IMR-90 (cell line): ENCODE measurements around the gene EXOC6B. TPM values are rescaled to one million over a fixed set of nuclear protein-coding genes. Genes with fewer than 3 reads are reported as not detected.

ENCODE experiments used
- ATAC-seq: fragments of 200-7000 bp; cut with Tn5 transposase; 2 replicates; pipeline ENCODE4 v1.9.1; 2020; ENCODE audit warnings: low read depth, mild to moderate bottlenecking, moderate library complexity
- BruUV-seq: library from RNA; stranded (reverse); fragments of 400-500 nt; replicated peaks from 2 replicates; lab custom pipeline; 2021; lab: Mats Ljungman, UMichigan
- CTCF ChIA-PET: fragments of 300-600 bp; formaldehyde crosslinking; extraction: SDS; loops from one replicate; lab custom pipeline; 2021; ENCODE audit warnings: antibody characterized with exemption; lab: Yijun Ruan, JAX
- POLR2A ChIA-PET: fragments of 300-600 bp; sonication (Branson Sonifier 250); formaldehyde crosslinking; loops from one replicate; lab custom pipeline; 2022; ENCODE audit warnings: antibody characterized with exemption; ENCODE audit not compliant: unreplicated experiment; lab: Charles Lee
- DNase-seq: peaks from one replicate; pipeline ENCODE4 v3.0.0; 2013
- H2AFZ ChIP-seq: replicated peaks from 2 replicates; pipeline ENCODE3; 2013; ENCODE audit warnings: low read length, mild to moderate bottlenecking; ENCODE audit not compliant: poor library complexity
- H2AK5ac ChIP-seq: 2 replicates; pipeline ENCODE4 v1.6.1; 2013; ENCODE audit warnings: low read depth, low read length, inconsistent platforms
- H2AK9ac ChIP-seq: replicated peaks from 2 replicates; pipeline ENCODE3; 2013; ENCODE audit warnings: mild to moderate bottlenecking, low read depth, low read length, moderate library complexity; ENCODE audit not compliant: poor library complexity
- H2BK120ac ChIP-seq: 2 replicates; pipeline ENCODE4 v1.6.1; 2013; ENCODE audit warnings: low read depth, low read length, inconsistent platforms
- H2BK15ac ChIP-seq: 3 replicates; pipeline ENCODE4 v1.6.1; 2013; ENCODE audit warnings: low read depth, low read length, inconsistent platforms
- H2BK20ac ChIP-seq: 2 replicates; pipeline ENCODE4 v1.6.1; 2013; ENCODE audit warnings: low read depth, mild to moderate bottlenecking, inconsistent platforms, low read length, moderate library complexity
- H2BK5ac ChIP-seq: 2 replicates; pipeline ENCODE4 v1.6.1; 2013; ENCODE audit warnings: mild to moderate bottlenecking, low read depth, low read length, inconsistent platforms; ENCODE audit not compliant: poor library complexity, severe bottlenecking
- H3K14ac ChIP-seq: replicated peaks from 2 replicates; pipeline ENCODE4 v1.6.1; 2013; ENCODE audit warnings: low read depth, low read length, inconsistent platforms
- H3K18ac ChIP-seq: 2 replicates; pipeline ENCODE4 v1.6.1; 2013; ENCODE audit warnings: low read depth, low read length, control low read depth
- H3K23ac ChIP-seq: 2 replicates; pipeline ENCODE4 v1.6.1; 2013; ENCODE audit warnings: low read depth, low read length, inconsistent platforms
- H3K27ac ChIP-seq: 2 replicates; pipeline ENCODE4 v1.5.1; 2013; ENCODE audit warnings: mild to moderate bottlenecking, control low read depth, low read length; ENCODE audit not compliant: insufficient read depth
- H3K27me3 ChIP-seq: 2 replicates; pipeline ENCODE4 v1.6.1; 2013; ENCODE audit warnings: low read length; ENCODE audit not compliant: control insufficient read depth, insufficient read depth
- H3K36me3 ChIP-seq: 2 replicates; pipeline ENCODE4 v1.6.1; 2013; ENCODE audit warnings: low read length, mixed read lengths; ENCODE audit not compliant: control insufficient read depth, insufficient read depth
- H3K4ac ChIP-seq: 2 replicates; pipeline ENCODE4 v1.6.1; 2013; ENCODE audit warnings: low read depth, low read length, inconsistent platforms
- H3K4me1 ChIP-seq: 2 replicates; pipeline ENCODE4 v1.6.1; 2013; ENCODE audit warnings: low read length, mixed read lengths; ENCODE audit not compliant: control insufficient read depth, insufficient read depth
- H3K4me2 ChIP-seq: 2 replicates; pipeline ENCODE4 v1.6.1; 2013; ENCODE audit warnings: low read depth, mild to moderate bottlenecking, control low read depth, low read length, moderate library complexity
- H3K4me3 ChIP-seq: 2 replicates; pipeline ENCODE4 v1.5.1; 2013; ENCODE audit warnings: low read depth, mild to moderate bottlenecking, control low read depth, low read length, moderate library complexity; ENCODE audit not compliant: insufficient read depth
- H3K56ac ChIP-seq: 2 replicates; pipeline ENCODE4 v1.6.1; 2013; ENCODE audit warnings: low read length, inconsistent platforms; ENCODE audit not compliant: insufficient read depth; ENCODE audit errors: extremely low read depth
- H3K79me1 ChIP-seq, 2 experiments: 2 replicates each; pipeline ENCODE4 v1.6.1; 2013; ENCODE audit warnings: low read length in 2 of 2, inconsistent platforms in 1 of 2, low read depth in 1 of 2
- H3K9ac ChIP-seq: 2 replicates; pipeline ENCODE4 v1.6.1; 2013; ENCODE audit warnings: low read depth, low read length, control low read depth
- H3K9me1 ChIP-seq: 2 replicates; pipeline ENCODE4 v1.6.1; 2013; ENCODE audit warnings: low read length, inconsistent platforms; ENCODE audit not compliant: insufficient read depth
- H3K9me3 ChIP-seq: 2 replicates; pipeline ENCODE4 v1.6.1; 2013; ENCODE audit warnings: low read length; ENCODE audit not compliant: control insufficient read depth, insufficient read depth
- H4K20me1 ChIP-seq: 2 replicates; pipeline ENCODE4 v1.6.1; 2013; ENCODE audit warnings: low read length, inconsistent platforms; ENCODE audit not compliant: insufficient read depth
- H4K5ac ChIP-seq: 2 replicates; pipeline ENCODE4 v1.6.1; 2013; ENCODE audit warnings: mild to moderate bottlenecking, low read depth, low read length, control low read depth
- H4K8ac ChIP-seq, 2 experiments: 2 replicates each; pipeline ENCODE4 v1.6.1; 2013; ENCODE audit warnings: low read depth in 2 of 2, low read length in 2 of 2, control low read depth in 1 of 2, inconsistent platforms in 1 of 2
- H4K91ac ChIP-seq: 2 replicates; pipeline ENCODE4 v1.6.1; 2013; ENCODE audit warnings: low read depth, low read length, inconsistent platforms; ENCODE audit not compliant: insufficient read depth
- CHD1 ChIP-seq: IDR thresholded peaks from 2 replicates; pipeline ENCODE4 v1.6.1; 2012; ENCODE audit warnings: low read depth, low read length, improper control_type of control experiment
- ELK1 ChIP-seq: fragments of 150-350 bp; IDR thresholded peaks from 2 replicates; pipeline ENCODE4 v1.6.1; 2016; ENCODE audit warnings: low read depth, mild to moderate bottlenecking, low read length, moderate library complexity, borderline replicate concordance
- FOS ChIP-seq: fragments of 150-350 bp; IDR thresholded peaks from 2 replicates; pipeline ENCODE4 v1.6.1; 2016; ENCODE audit warnings: low read depth, low read length
- MAFK ChIP-seq: IDR thresholded peaks from 2 replicates; pipeline ENCODE4 v1.6.1; 2012; ENCODE audit warnings: low read depth, low read length, improper control_type of control experiment
- MAZ ChIP-seq: IDR thresholded peaks from 2 replicates; pipeline ENCODE4 v1.6.1; 2012; ENCODE audit warnings: low read depth, mild to moderate bottlenecking, low read length, improper control_type of control experiment, moderate library complexity, borderline replicate concordance
- MXI1 ChIP-seq: IDR thresholded peaks from 2 replicates; pipeline ENCODE4 v1.6.1; 2012; ENCODE audit warnings: low read depth, mild to moderate bottlenecking, low read length, moderate library complexity, borderline replicate concordance
- NFE2L2 ChIP-seq: fragments of 150-350 bp; IDR thresholded peaks from 2 replicates; pipeline ENCODE4 v1.6.1; 2016; ENCODE audit warnings: low read depth, mild to moderate bottlenecking, low read length
- POLR2A ChIP-seq: IDR thresholded peaks from 2 replicates; pipeline ENCODE4 v1.6.1; 2012; ENCODE audit warnings: mild to moderate bottlenecking, low read depth, low read length
- RCOR1 ChIP-seq: IDR thresholded peaks from 2 replicates; pipeline ENCODE4 v1.6.1; 2012; ENCODE audit warnings: mild to moderate bottlenecking, low read length, improper control_type of control experiment; ENCODE audit not compliant: insufficient replicate concordance
- RFX5 ChIP-seq: IDR thresholded peaks from 2 replicates; pipeline ENCODE4 v1.8.0; 2012; ENCODE audit warnings: low read depth, mild to moderate bottlenecking, low read length, moderate library complexity
- SMC3 ChIP-seq: fragments of 150-350 bp; IDR thresholded peaks from 2 replicates; pipeline ENCODE4 v1.6.1; 2016; ENCODE audit warnings: low read depth, mild to moderate bottlenecking, antibody characterized with exemption, low read length, moderate library complexity
- WGBS, 2 experiments: methylation state at CpG; one replicate each; pipeline versions ENCODE4 v1.1.5 to v1.1.7; 2013; ENCODE audit warnings: missing lambda C conversion rate in 2 of 2; ENCODE audit not compliant: insufficient read length in 1 of 2; ENCODE audit errors: extremely low coverage in 2 of 2; 5-methylcytosine and 5-hydroxymethylcytosine counted together
- dilution Hi-C: fragments of 300-500 bp; cut with HindIII; formaldehyde crosslinking; loops from one replicate; pipeline ENCODE4 v1.14.3; 2018; ENCODE audit warnings: low sequenced_read_pairs; ENCODE audit not compliant: unreplicated experiment
- in situ Hi-C: fragments of 300-500 bp; cut with MboI; formaldehyde crosslinking; loops from 3 replicates; pipeline ENCODE4 v1.14.3; 2019; ENCODE audit warnings: low sequenced_read_pairs, inconsistent platforms, mixed read lengths
- intact Hi-C: fragments of 100-400 bp; cut with micrococcal nuclease; formaldehyde crosslinking; loops from 2 replicates; pipeline ENCODE4 v1.10.0; 2022
- polyA plus RNA-seq, 3 experiments: library from polyadenylated mRNA; depleted of rRNA; stranded (reverse); fragments of >200 nt; gene quantifications; 2 replicates each; pipeline ENCODE4 v1.2.3, GENCODE V29; 2012; ENCODE audit warnings: low replicate concordance in 1 of 3
- total RNA-seq: library from RNA; depleted of rRNA; stranded (reverse); fragments of >200 nt; gene quantifications from 2 replicates; pipeline ENCODE4 v1.2.3, GENCODE V29; 2012
- TF ChIP-seq, protein P1 (sequence below): fragments of 150-350 bp; IDR thresholded peaks from 2 replicates; pipeline ENCODE4 v1.6.1; 2017; ENCODE audit warnings: mild to moderate bottlenecking, antibody characterized with exemption, low read length, low read depth

Gene EXOC6B
- total and polyA plus RNA-seq, 2 of the 4 experiments (the other 2 are of a cell fraction): 10.2 to 29.4 TPM

GRCh38 chr2:72619626-72620025 lies 206.2 kb downstream of the EXOC6B start:
- H3K4me3 ChIP-seq: no peak overlapping the region
- H2BK5ac ChIP-seq: no peak overlapping the region
- H3K9me1 ChIP-seq: no peaks in the 10 kb centered on the region
- ATAC-seq (no peak), DNase-seq (no peak)
- H3K4ac ChIP-seq: no peak overlapping the region
- no peak overlapping the region for H3K27ac ChIP-seq
- H4K91ac ChIP-seq: no peak overlapping the region
- H3K4me1 ChIP-seq: no peaks in the 10 kb centered on the region
- in situ Hi-C loops (no loop called here), intact Hi-C loops (no loop called here), dilution Hi-C loops (no loop called here)
- H3K9ac ChIP-seq: no peak overlapping the region
- ChIA-PET POLR2A (interaction anchor here (0.5 kb wide), 1 partner anchor 17 kb away, joined by 14 read pairs; no protein-coding TSS in a partner anchor), CTCF (interaction anchor here (0.6 to 1.1 kb wide), 2 partner anchors 9 to 14 kb away, joined by 3 read pairs; no protein-coding TSS in a partner anchor)
- H2BK120ac ChIP-seq: no peak overlapping the region
- no peak overlapping the region for H3K56ac ChIP-seq
- TF ChIP-seq MAZ (no peak), SMC3 (no peak), CHD1 (no peak), FOS (no peak), POLR2A (no peak), MXI1 (no peak), MAFK (no peak), NFE2L2 (no peak), RCOR1 (no peak), ELK1 (no peak), RFX5 (no peak)
- TF ChIP-seq, protein P1, sequence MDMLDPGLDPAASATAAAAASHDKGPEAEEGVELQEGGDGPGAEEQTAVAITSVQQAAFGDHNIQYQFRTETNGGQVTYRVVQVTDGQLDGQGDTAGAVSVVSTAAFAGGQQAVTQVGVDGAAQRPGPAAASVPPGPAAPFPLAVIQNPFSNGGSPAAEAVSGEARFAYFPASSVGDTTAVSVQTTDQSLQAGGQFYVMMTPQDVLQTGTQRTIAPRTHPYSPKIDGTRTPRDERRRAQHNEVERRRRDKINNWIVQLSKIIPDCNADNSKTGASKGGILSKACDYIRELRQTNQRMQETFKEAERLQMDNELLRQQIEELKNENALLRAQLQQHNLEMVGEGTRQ: no peak
- H3K79me1 ChIP-seq: peaks cover 4 to 9% of the 10 kb centered on the region in 2 experiments
- H2BK15ac ChIP-seq: no peak overlapping the region
- no peak overlapping the region for H3K4me2 ChIP-seq
- peaks cover 9% of the 10 kb centered on the region; the same call in 1 of the 2 replicates for H4K20me1 ChIP-seq
- H3K14ac ChIP-seq: no peak overlapping the region
- 0 out of 2 replicates have a peak, but pooled peaks cover 3% of the 10 kb centered on the region for H3K9me3 ChIP-seq
- no peak overlapping the region for H2BK20ac ChIP-seq
- no peak overlapping the region for H3K18ac ChIP-seq
- 80% methylated on average over 1 of the region's 3 CpGs; no CpG with 5 or more reads in 1 of the 2 experiments for WGBS, 2 experiments
- no peaks in the 10 kb centered on the region for H3K27me3 ChIP-seq
- H4K8ac ChIP-seq: no peak overlapping the region
- peak overlapping the region; percentile 9 for H2AK9ac ChIP-seq
- no peak overlapping the region for H3K23ac ChIP-seq
- H4K5ac ChIP-seq: no peak overlapping the region
- H2AFZ ChIP-seq: no peak overlapping the region
- H3K36me3 ChIP-seq: no peaks in the 10 kb centered on the region
- BruUV-seq: no TSS peak
- H2AK5ac ChIP-seq: no peak overlapping the region
